HCT116 (cell line): ENCODE results near the gene SERPIND1. TPM values are rescaled to one million over a fixed set of nuclear protein-coding genes. Genes with fewer than 3 reads are reported as not detected.

Experiments
- ATAC-seq: fragments of 200-7000 bp; cut with Tn5 transposase; 2 replicates; pipeline ENCODE4 v1.9.1; 2020; ENCODE audit warnings: mild to moderate bottlenecking, moderate library complexity
- BruUV-seq: library from RNA; stranded (reverse); fragments of 400-500 nt; replicated peaks from 2 replicates; lab custom pipeline; 2021; lab: Mats Ljungman, UMichigan
- CTCF ChIA-PET: fragments of 300-600 bp; sonication (Branson Sonifier 250); formaldehyde crosslinking; loops from one replicate; lab custom pipeline; 2021; ENCODE audit warnings: antibody characterized with exemption; lab: Charles Lee
- POLR2A ChIA-PET: fragments of 300-600, 350-600 bp; sonication (Branson Sonifier 250); formaldehyde crosslinking; loops from one replicate; lab custom pipeline; 2021; ENCODE audit warnings: antibody characterized with exemption; lab: Charles Lee
- RAD21 ChIA-PET, 2 experiments: fragments of 300-600 bp; sonication (Branson Sonifier 250); formaldehyde crosslinking; loops; one replicate each; lab custom pipeline; 2023; ENCODE audit warnings: low total read pairs in 2 of 2; ENCODE audit not compliant: uncharacterized antibody in 2 of 2, unreplicated experiment in 2 of 2, low non-redundant PET in 1 of 2; lab: Charles Lee
- DNase-seq: peaks from one replicate; pipeline ENCODE4 v3.0.0-alpha.2; 2010; ENCODE audit warnings: low read depth, low spot score
- H2AFZ ChIP-seq: fragments of 200-600 bp; shearing (Covaris generic), sonication (generic); 2 replicates; pipeline ENCODE4 v1.6.1; 2017; ENCODE audit warnings: low read depth, mixed run types, mixed read lengths, antibody characterized with exemption, low read length; ENCODE audit not compliant: poor library complexity, severe bottlenecking
- H3K27ac ChIP-seq: 2 replicates; pipeline ENCODE4 v1.5.1; 2012; ENCODE audit warnings: low read depth, low read length
- H3K27me3 ChIP-seq: fragments of 200-600 bp; sonication (generic); 2 replicates; pipeline ENCODE4 v1.6.1; 2016; ENCODE audit warnings: mixed run types, low read length, mixed read lengths; ENCODE audit not compliant: insufficient read depth
- H3K36me3 ChIP-seq, 2 experiments: fragments of 200-500 bp in 1 of 2; fragments of 200-600 bp in 1 of 2; sonication (Bioruptor generic) in 1 of 2; sonication (generic) in 1 of 2; 2 replicates each; pipeline versions ENCODE4 v1.5.1 to v1.6.1; 2014 to 2016; ENCODE audit warnings: low read length in 2 of 2, inconsistent platforms in 1 of 2, mixed read lengths in 1 of 2, mixed run types in 1 of 2; ENCODE audit not compliant: insufficient read depth in 2 of 2, control insufficient read depth in 1 of 2
- H3K4me1 ChIP-seq, 2 experiments: fragments of 200-600 bp in 1 of 2; sonication (generic) in 1 of 2; 2 replicates each; pipeline versions ENCODE4 v1.5.1 to v1.6.1; 2012 to 2017; ENCODE audit warnings: low read length in 2 of 2, inconsistent platforms in 1 of 2, mild to moderate bottlenecking in 1 of 2, mixed read lengths in 1 of 2, mixed run types in 1 of 2, moderate library complexity in 1 of 2; ENCODE audit not compliant: insufficient read depth in 2 of 2, control insufficient read depth in 1 of 2
- H3K4me2 ChIP-seq: fragments of 200-600 bp; sonication (generic); 2 replicates; pipeline ENCODE4 v1.6.1; 2017; ENCODE audit warnings: mixed run types, low read length, mixed read lengths
- H3K4me3 ChIP-seq, 2 experiments: fragments of 200-600 bp in 1 of 2; sonication (generic) in 1 of 2; replicated peaks in 1 of 2; 2 replicates each; pipeline ENCODE4 v1.5.1; 2011 to 2016; ENCODE audit warnings: low read length in 2 of 2, control low read depth in 1 of 2, low read depth in 1 of 2, mild to moderate bottlenecking in 1 of 2, mixed read lengths in 1 of 2, mixed run types in 1 of 2
- H3K79me2 ChIP-seq: fragments of 200-600 bp; sonication (generic); 2 replicates; pipeline ENCODE4 v1.6.1; 2017; ENCODE audit warnings: mild to moderate bottlenecking, mixed run types, low read length, moderate library complexity, mixed read lengths; ENCODE audit not compliant: insufficient read depth
- H3K9ac ChIP-seq: fragments of 200-600 bp; sonication (generic); 2 replicates; pipeline ENCODE4 v1.6.1; 2016; ENCODE audit warnings: low read length, mixed read lengths
- H3K9me2 ChIP-seq: fragments of 200-600 bp; sonication (generic), shearing (Covaris generic); 2 replicates; pipeline ENCODE4 v1.6.1; 2017; ENCODE audit warnings: mixed run types, mild to moderate bottlenecking, moderate library complexity; ENCODE audit not compliant: insufficient read depth
- H3K9me3 ChIP-seq, 2 experiments: fragments of 200-500 bp in 1 of 2; fragments of 200-600 bp in 1 of 2; sonication (Bioruptor generic) in 1 of 2; sonication (generic) in 1 of 2; 2 replicates each; pipeline ENCODE4 v1.6.1; 2014 to 2017; ENCODE audit warnings: low read length in 2 of 2, mixed read lengths in 2 of 2, inconsistent platforms in 1 of 2, low read depth in 1 of 2, mild to moderate bottlenecking in 1 of 2, mixed run types in 1 of 2, moderate library complexity in 1 of 2; ENCODE audit not compliant: control insufficient read depth in 1 of 2, insufficient read depth in 1 of 2
- H4K20me1 ChIP-seq: fragments of 200-600 bp; sonication (generic), shearing (Covaris generic); 2 replicates; pipeline ENCODE4 v1.6.1; 2017; ENCODE audit warnings: mixed run types, mild to moderate bottlenecking, moderate library complexity; ENCODE audit not compliant: insufficient read depth
- CBX3 ChIP-seq: IDR thresholded peaks from 2 replicates; pipeline ENCODE4 v1.6.1; 2012; ENCODE audit warnings: low read depth
- CEBPB ChIP-seq: IDR thresholded peaks from 2 replicates; pipeline ENCODE4 v1.6.1; 2012; ENCODE audit warnings: low read depth
- EGR1 ChIP-seq: IDR thresholded peaks from 2 replicates; pipeline ENCODE4 v1.6.1; 2012; ENCODE audit warnings: low read depth
- EZH2 ChIP-seq: fragments of 200-600 bp; sonication (generic); IDR thresholded peaks from 2 replicates; pipeline ENCODE4 v1.6.1; 2017; ENCODE audit warnings: antibody characterized with exemption, mixed run types
- EZH2phosphoT487 ChIP-seq: fragments of 200-600 bp; IDR thresholded peaks from 2 replicates; pipeline ENCODE4 v1.6.1; 2018; ENCODE audit warnings: antibody characterized with exemption, borderline replicate concordance
- JUND ChIP-seq: IDR thresholded peaks from 2 replicates; pipeline ENCODE4 v1.6.1; 2012
- POLR2A ChIP-seq: IDR thresholded peaks from 2 replicates; pipeline ENCODE4 v1.7.0; 2011; ENCODE audit warnings: borderline replicate concordance; ENCODE audit not compliant: insufficient read depth, insufficient read length; ENCODE audit errors: extremely low read depth
- RAD21 ChIP-seq: IDR thresholded peaks from 2 replicates; pipeline ENCODE4 v1.6.1; 2012; ENCODE audit warnings: low read depth, mild to moderate bottlenecking
- SIN3A ChIP-seq: IDR thresholded peaks from 2 replicates; pipeline ENCODE4 v1.6.1; 2012; ENCODE audit warnings: low read depth
- SP1 ChIP-seq: IDR thresholded peaks from 2 replicates; pipeline ENCODE4 v1.6.1; 2012; ENCODE audit warnings: low read depth
- SRF ChIP-seq: IDR thresholded peaks from 2 replicates; pipeline ENCODE4 v1.6.1; 2012; ENCODE audit warnings: low read depth
- TCF7L2 ChIP-seq: IDR thresholded peaks from 2 replicates; pipeline ENCODE4 v1.7.0; 2011; ENCODE audit warnings: borderline replicate concordance, inconsistent platforms; ENCODE audit not compliant: insufficient read depth, insufficient read length; ENCODE audit errors: extremely low read depth
- YY1 ChIP-seq: IDR thresholded peaks from 2 replicates; pipeline ENCODE4 v1.6.1; 2011; ENCODE audit warnings: low read length, low read depth, moderate library complexity, mild to moderate bottlenecking; ENCODE audit not compliant: insufficient replicate concordance; ENCODE audit errors: extremely low read depth
- ZFX ChIP-seq: fragments of 450-650 bp; IDR thresholded peaks from 2 replicates; pipeline ENCODE4 v1.6.1; 2017
- ZNF274 ChIP-seq: fragments of 200-500 bp; sonication (Bioruptor generic); IDR thresholded peaks from 2 replicates; pipeline ENCODE4 v1.6.1; 2014; ENCODE audit warnings: mild to moderate bottlenecking, low read depth, low read length, inconsistent platforms
- intact Hi-C: fragments of 100-400 bp; cut with micrococcal nuclease; formaldehyde crosslinking; loops from 2 replicates; pipeline ENCODE4 v1.10.0; 2022
- total RNA-seq: library from RNA; stranded (reverse); gene quantifications from one replicate; pipeline ENCODE4 v1.2.1, GENCODE V29; 2021; ENCODE audit not compliant: unreplicated experiment
- TF ChIP-seq, protein P1 (sequence below): IDR thresholded peaks from 2 replicates; pipeline ENCODE4 v1.6.1; 2012
- TF ChIP-seq, protein P2 (sequence below), 3 experiments: fragments of 200-600 bp in 1 of 3; sonication (generic) in 1 of 3; IDR thresholded peaks in 2 of 3; conservative IDR thresholded peaks in 1 of 3; 2 replicates each; pipeline ENCODE4 v1.5.1; 2012 to 2017; ENCODE audit warnings: low read depth in 2 of 3, low read length in 2 of 3, antibody characterized with exemption in 1 of 3, borderline replicate concordance in 1 of 3, control low read depth in 1 of 3, mild to moderate bottlenecking in 1 of 3, mixed read lengths in 1 of 3, mixed run types in 1 of 3, moderate library complexity in 1 of 3; ENCODE audit not compliant: insufficient read depth in 1 of 3
- TF ChIP-seq, protein P3 (sequence below): IDR thresholded peaks from 2 replicates; pipeline ENCODE4 v1.6.1; 2012; ENCODE audit warnings: low read depth
- TF ChIP-seq, protein P4 (sequence below): IDR thresholded peaks from 2 replicates; pipeline ENCODE4 v1.6.1; 2011; ENCODE audit warnings: mild to moderate bottlenecking, low read length, moderate library complexity; ENCODE audit not compliant: insufficient replicate concordance; ENCODE audit errors: extremely low read depth

The SERPIND1 gene
- total RNA-seq, 1 experiment from 2014 or later = 0.25 TPM

DNA sequence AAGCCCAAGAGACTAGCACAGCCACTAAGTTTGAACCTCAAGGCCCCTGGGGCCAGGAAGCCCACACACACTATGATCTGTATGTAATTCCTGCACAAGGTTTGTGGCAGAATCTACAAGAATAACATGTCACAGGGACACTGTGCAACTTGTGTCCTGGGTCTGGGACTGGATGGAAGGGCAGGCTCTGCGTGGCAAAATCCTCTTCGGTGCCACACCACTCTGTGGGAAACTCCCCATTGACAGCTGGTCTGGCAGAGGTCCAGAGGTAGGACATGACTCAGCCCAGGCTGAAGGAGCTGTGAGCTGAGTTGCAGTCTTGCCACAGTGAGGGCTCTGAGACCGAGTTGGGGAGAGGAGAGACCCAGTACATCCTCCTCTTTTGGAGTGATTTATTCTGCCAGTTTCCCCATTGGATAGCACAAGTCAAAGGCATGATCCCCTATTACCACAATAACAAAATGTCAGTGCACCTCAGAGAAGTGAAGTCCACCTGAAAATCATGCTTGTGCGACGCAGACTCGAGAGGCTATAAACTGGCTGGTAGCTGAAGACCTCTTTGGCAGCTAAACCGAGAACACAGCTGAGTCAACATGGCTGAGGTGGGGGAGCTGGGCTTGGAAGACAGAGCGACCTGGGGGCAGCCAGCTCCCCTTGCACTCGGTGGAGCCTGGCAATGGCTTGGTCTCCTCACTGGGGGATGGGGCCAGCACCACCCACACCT, 23.3 kb upstream of the SERPIND1 start:
- H3K36me3 ChIP-seq = peaks cover 0 to 8% of the 10 kb centered on the region in 2 experiments; a peak in 2 of 4 replicates
- intact Hi-C loops = no loop called here

More for the DNA sequence above, 23.3 kb upstream of the SERPIND1 start:
- RAD21 ChIA-PET = no interaction called here
- ATAC-seq (peak; percentile 42; the same call in 1 of the 2 replicates), DNase-seq (no peak)
- H3K9me2 ChIP-seq = no peaks in the 10 kb centered on the region
- BruUV-seq = no TSS peak
- H3K4me2 ChIP-seq = no peak overlapping the region
- no peaks in the 10 kb centered on the region for H3K9me3 ChIP-seq
- H4K20me1 ChIP-seq = no peaks in the 10 kb centered on the region
- no peak overlapping the region for H3K9ac ChIP-seq
- CTCF ChIA-PET = no interaction called here
- POLR2A ChIA-PET = no interaction called here
- H3K27me3 ChIP-seq = no peaks in the 10 kb centered on the region
- no peaks in the 10 kb centered on the region for H3K79me2 ChIP-seq
- TF ChIP-seq EZH2phosphoT487 = no peak
- TF ChIP-seq, protein P1, sequence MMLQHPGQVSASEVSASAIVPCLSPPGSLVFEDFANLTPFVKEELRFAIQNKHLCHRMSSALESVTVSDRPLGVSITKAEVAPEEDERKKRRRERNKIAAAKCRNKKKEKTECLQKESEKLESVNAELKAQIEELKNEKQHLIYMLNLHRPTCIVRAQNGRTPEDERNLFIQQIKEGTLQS = no peak
- TF ChIP-seq CBX3 = no peak
- TF ChIP-seq, protein P2, sequence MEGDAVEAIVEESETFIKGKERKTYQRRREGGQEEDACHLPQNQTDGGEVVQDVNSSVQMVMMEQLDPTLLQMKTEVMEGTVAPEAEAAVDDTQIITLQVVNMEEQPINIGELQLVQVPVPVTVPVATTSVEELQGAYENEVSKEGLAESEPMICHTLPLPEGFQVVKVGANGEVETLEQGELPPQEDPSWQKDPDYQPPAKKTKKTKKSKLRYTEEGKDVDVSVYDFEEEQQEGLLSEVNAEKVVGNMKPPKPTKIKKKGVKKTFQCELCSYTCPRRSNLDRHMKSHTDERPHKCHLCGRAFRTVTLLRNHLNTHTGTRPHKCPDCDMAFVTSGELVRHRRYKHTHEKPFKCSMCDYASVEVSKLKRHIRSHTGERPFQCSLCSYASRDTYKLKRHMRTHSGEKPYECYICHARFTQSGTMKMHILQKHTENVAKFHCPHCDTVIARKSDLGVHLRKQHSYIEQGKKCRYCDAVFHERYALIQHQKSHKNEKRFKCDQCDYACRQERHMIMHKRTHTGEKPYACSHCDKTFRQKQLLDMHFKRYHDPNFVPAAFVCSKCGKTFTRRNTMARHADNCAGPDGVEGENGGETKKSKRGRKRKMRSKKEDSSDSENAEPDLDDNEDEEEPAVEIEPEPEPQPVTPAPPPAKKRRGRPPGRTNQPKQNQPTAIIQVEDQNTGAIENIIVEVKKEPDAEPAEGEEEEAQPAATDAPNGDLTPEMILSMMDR (IDR thresholded peaks at IDR 0.05 in 2 of 3, conservative IDR thresholded peaks at IDR 0.05 in 1 of 3; ENCODE audit: borderline replicate concordance in 1 of 3, insufficient read depth in 1 of 3, low read depth in 2 of 3, low read length in 2 of 3) = no peak
- TF ChIP-seq SIN3A = no peak
- no peak for TF ChIP-seq EGR1
- no peak for TF ChIP-seq POLR2A
- TF ChIP-seq, protein P3, sequence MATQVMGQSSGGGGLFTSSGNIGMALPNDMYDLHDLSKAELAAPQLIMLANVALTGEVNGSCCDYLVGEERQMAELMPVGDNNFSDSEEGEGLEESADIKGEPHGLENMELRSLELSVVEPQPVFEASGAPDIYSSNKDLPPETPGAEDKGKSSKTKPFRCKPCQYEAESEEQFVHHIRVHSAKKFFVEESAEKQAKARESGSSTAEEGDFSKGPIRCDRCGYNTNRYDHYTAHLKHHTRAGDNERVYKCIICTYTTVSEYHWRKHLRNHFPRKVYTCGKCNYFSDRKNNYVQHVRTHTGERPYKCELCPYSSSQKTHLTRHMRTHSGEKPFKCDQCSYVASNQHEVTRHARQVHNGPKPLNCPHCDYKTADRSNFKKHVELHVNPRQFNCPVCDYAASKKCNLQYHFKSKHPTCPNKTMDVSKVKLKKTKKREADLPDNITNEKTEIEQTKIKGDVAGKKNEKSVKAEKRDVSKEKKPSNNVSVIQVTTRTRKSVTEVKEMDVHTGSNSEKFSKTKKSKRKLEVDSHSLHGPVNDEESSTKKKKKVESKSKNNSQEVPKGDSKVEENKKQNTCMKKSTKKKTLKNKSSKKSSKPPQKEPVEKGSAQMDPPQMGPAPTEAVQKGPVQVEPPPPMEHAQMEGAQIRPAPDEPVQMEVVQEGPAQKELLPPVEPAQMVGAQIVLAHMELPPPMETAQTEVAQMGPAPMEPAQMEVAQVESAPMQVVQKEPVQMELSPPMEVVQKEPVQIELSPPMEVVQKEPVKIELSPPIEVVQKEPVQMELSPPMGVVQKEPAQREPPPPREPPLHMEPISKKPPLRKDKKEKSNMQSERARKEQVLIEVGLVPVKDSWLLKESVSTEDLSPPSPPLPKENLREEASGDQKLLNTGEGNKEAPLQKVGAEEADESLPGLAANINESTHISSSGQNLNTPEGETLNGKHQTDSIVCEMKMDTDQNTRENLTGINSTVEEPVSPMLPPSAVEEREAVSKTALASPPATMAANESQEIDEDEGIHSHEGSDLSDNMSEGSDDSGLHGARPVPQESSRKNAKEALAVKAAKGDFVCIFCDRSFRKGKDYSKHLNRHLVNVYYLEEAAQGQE = no peak
- no peak for TF ChIP-seq SRF
- no peak for TF ChIP-seq EZH2
- no peak for TF ChIP-seq ZNF274
- TF ChIP-seq ZFX = no peak
- TF ChIP-seq JUND = no peak
- TF ChIP-seq CEBPB = no peak
- TF ChIP-seq TCF7L2 = no peak
- TF ChIP-seq RAD21 = no peak
- TF ChIP-seq, protein P4, sequence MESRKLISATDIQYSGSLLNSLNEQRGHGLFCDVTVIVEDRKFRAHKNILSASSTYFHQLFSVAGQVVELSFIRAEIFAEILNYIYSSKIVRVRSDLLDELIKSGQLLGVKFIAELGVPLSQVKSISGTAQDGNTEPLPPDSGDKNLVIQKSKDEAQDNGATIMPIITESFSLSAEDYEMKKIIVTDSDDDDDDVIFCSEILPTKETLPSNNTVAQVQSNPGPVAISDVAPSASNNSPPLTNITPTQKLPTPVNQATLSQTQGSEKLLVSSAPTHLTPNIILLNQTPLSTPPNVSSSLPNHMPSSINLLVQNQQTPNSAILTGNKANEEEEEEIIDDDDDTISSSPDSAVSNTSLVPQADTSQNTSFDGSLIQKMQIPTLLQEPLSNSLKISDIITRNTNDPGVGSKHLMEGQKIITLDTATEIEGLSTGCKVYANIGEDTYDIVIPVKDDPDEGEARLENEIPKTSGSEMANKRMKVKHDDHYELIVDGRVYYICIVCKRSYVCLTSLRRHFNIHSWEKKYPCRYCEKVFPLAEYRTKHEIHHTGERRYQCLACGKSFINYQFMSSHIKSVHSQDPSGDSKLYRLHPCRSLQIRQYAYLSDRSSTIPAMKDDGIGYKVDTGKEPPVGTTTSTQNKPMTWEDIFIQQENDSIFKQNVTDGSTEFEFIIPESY = no peak
- TF ChIP-seq SP1 = no peak
- TF ChIP-seq YY1 = no peak
- H3K27ac ChIP-seq = no peak overlapping the region
- H3K4me3 ChIP-seq = no peak overlapping the region
- H2AFZ ChIP-seq = no peak overlapping the region
- H3K4me1 ChIP-seq = no peaks in the 10 kb centered on the region
